Neuron (in vitro differentiated cells): ENCODE data around the gene SCGB2B2.
"Not testable (repeated sequence)": the region's sequence is repeated elsewhere in the genome, so short reads cannot be mapped to it uniquely, and the experiment has no call there.

Experiments used
- H2AFZ ChIP-seq: one replicate; pipeline ENCODE4 v1.6.1; 2013; ENCODE audit warnings: low read depth, mild to moderate bottlenecking, inconsistent platforms, low read length, moderate library complexity
- H3K27me3 ChIP-seq: one replicate; pipeline ENCODE4 v1.6.1; 2013; ENCODE audit warnings: low read length; ENCODE audit not compliant: insufficient read depth
- H3K36me3 ChIP-seq: one replicate; pipeline ENCODE4 v1.6.1; 2013; ENCODE audit warnings: low read length; ENCODE audit not compliant: insufficient read depth
- H3K4me1 ChIP-seq: one replicate; pipeline ENCODE4 v1.6.1; 2013; ENCODE audit warnings: low read length; ENCODE audit not compliant: insufficient read depth
- H3K4me3 ChIP-seq: 2 replicates; pipeline ENCODE4 v1.5.1; 2013; ENCODE audit warnings: mild to moderate bottlenecking, low read length, moderate library complexity
- H3K9me3 ChIP-seq: one replicate; pipeline ENCODE4 v1.6.1; 2013; ENCODE audit warnings: low read length

Gene SCGB2B2

DNA sequence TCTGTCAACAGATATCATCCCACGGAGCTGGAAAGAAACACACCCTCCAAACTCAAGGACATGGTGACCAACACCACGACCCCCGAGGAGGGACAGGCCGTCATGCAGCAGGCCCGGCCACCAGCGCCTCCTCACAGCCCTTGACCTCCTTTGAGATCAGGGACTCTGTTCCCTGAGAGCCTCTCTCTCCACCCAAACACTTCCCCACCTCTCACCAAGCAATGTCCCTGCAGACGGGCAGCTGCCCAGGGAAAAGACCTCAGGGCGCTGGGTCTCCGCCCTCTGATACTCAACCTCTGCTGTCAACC lies 10.0 kb downstream of the SCGB2B2 start:
- no peaks in the 10 kb centered on the region for H3K36me3 ChIP-seq
- no peak overlapping the region for H2AFZ ChIP-seq
- H3K4me3 ChIP-seq, result no peak overlapping the region
- no peaks in the 10 kb centered on the region for H3K4me1 ChIP-seq
- no peaks in the 10 kb centered on the region for H3K9me3 ChIP-seq
- no peaks in the 10 kb centered on the region for H3K27me3 ChIP-seq

DNA sequence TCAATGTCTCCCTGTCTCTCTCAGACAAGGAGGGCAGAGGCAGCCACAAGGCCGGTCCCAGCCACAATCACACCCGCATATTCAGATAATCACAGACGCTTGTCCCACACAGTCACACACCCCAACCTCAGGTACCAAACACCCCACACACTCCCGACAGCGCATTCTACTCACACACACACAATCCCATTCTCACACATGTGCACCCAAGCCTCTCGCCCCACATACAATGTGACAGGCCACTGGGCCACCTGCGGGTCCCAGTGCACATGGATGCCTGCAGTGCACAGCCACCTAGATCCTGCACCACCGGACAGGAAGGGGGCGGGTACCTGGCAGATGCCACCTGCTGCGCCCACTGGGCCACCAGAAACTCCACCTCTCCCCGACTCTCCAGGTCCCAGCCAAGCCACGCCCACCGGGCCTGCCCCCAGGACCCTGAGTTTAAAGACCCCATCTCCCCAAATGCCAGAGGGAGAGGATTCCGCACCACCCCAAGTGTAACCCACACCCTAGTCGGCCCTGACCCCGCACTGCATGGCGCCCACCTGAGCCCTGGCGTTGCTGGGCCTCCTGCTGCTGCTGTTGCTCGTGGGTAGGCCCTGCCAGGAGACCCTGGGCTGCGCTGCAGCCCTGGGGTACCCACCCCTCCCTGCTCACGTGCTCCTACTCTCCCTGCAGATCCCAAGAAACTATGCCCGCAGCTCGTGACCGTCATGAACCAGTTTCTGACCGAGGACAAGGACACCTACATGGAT lies 10.6 kb downstream of the SCGB2B2 start:
- H3K4me1 ChIP-seq, result no peaks in the 10 kb centered on the region
- no peak overlapping the region for H2AFZ ChIP-seq
- no peaks in the 10 kb centered on the region for H3K9me3 ChIP-seq
- no peaks in the 10 kb centered on the region for H3K27me3 ChIP-seq
- H3K4me3 ChIP-seq, result no peak overlapping the region
- H3K36me3 ChIP-seq, result no peaks in the 10 kb centered on the region

DNA sequence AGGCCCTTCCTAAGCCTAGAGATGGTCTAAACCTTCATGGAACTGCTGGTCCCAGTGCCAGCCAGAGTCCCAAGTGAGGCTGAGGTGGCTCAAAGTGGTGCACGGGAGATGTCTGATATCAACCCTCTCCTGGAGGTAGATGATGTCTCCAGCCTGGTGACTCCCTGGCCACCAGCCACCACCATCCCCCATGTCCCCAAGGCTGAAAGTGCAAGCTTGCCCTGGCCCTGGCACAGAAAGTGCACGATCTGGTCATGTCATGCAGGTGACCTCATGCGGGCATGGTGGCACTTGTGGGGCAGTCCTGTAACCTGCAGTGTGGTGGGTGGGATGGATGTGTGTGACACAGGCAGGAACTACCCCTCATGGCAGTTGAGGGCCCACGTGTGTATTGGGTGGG lies 11.7 kb downstream of the SCGB2B2 start:
- H3K9me3 ChIP-seq, H3K4me3 ChIP-seq, H3K36me3 ChIP-seq, H3K4me1 ChIP-seq, H2AFZ ChIP-seq, H3K27me3 ChIP-seq: not testable (repeated sequence)

DNA sequence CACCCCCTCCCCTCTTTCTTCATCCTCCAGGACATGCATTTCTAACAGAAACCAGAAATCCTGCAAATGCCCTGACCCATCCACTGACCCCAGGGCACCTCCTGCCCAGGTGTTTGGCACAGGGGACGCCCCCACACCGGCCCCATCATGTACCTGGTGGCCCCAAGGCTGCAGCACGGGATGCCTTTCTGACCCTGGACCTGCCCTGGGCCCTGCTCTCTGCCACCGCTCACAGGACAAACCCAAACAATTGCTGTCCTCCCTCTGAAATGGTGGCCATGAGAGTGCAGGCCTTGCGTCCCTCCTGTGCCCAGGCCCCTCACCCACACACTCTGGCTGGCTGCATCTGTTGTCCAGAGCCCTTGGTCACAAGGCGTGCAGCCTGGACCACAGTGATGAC lies 12.1 kb downstream of the SCGB2B2 start:
- Histone ChIP-seq H3K36me3 (no peaks in the 10 kb centered on the region), H3K9me3 (no peaks in the 10 kb centered on the region), H3K4me1 (no peaks in the 10 kb centered on the region), H3K4me3 (no peak overlapping the region), H2AFZ (no peak overlapping the region), H3K27me3 (no peaks in the 10 kb centered on the region)

DNA sequence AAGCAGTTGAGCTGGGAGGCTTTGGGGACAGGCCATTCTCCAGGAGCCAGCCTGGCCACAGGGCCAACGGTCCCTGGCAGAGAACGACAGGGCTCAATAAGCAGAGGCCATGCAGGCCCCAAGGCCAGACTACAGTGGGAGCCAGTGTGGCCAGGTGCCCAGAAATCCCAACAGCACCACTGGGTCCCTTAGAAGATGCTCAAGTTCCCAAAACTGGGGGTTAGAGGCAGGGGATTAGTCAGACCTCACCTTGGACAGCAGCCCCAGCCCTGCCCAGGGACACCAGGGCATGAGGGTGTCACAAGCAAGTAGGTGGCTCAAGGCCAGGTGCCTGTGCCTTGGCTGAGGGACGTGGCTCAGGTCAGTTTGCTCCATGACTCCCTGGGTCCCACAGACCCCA lies 12.8 kb downstream of the SCGB2B2 start:
- Histone ChIP-seq H3K9me3 (no peaks in the 10 kb centered on the region), H3K27me3 (no peaks in the 10 kb centered on the region), H2AFZ (no peak overlapping the region), H3K36me3 (no peaks in the 10 kb centered on the region), H3K4me1 (no peaks in the 10 kb centered on the region), H3K4me3 (no peak overlapping the region)

DNA sequence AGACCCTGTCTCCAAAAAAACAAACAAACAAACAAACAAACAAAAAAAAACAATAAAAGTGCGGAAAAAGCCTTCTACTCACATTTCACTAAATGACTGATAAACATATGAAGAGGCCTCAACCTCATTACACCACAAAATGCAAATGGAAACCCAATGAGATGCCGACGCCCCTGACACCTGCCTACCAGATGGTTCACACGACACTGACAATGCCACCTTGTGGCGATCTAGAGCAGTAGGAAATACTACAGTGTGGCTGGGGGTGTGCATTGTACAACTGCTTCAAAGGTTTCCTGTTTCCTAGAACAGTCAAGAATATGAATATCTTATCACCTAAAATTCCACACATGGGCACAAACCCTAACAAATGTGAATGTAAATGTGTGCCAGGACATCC lies 14.0 kb downstream of the SCGB2B2 start:
- H3K27me3 ChIP-seq, result no peaks in the 10 kb centered on the region
- H3K36me3 ChIP-seq, result no peaks in the 10 kb centered on the region
- H3K4me1 ChIP-seq, result no peaks in the 10 kb centered on the region
- no peaks in the 10 kb centered on the region for H3K9me3 ChIP-seq
- H2AFZ ChIP-seq, result no peak overlapping the region
- no peak overlapping the region for H3K4me3 ChIP-seq

DNA sequence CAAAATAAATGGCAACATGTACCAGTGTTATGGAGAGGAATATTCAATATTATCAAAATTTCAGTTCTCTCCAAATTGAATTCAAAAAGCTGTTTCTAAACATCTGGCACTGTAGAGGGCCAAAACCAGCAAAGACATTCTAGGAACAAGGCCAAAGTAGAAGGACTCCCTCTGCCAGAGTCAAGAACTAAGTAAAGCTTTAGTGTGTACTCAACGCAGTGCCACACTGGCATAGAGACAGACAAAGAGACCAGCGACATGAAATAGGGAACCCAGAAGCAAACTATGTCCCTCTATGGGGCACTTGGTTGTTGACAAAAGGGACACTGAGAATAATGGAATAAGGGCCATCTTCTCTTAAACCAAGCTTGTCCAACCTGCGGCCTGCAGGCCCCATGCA lies 15.6 kb downstream of the SCGB2B2 start:
- Histone ChIP-seq H3K4me3 (no peak overlapping the region), H2AFZ (no peak overlapping the region), H3K27me3 (no peaks in the 10 kb centered on the region), H3K36me3 (no peaks in the 10 kb centered on the region), H3K9me3 (no peaks in the 10 kb centered on the region), H3K4me1 (no peaks in the 10 kb centered on the region)

DNA sequence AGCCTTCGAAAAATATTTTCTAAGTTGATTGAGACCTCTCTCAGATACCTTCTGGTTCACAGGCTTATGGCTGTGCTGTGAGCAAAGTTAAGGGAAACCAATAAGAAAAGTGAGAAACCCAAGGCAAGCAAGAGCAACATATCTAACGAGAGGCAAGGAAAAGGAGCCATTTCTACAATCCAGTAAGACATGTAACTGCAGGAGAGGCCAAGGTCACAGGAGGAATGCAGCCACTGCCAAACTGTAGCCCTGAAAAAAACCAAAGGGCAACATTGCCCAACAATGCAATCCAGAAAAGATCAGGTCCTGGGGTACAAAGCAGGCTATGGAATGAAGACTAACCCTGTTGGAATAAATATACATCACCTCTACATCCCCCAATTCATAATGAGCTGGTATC lies 21.3 kb downstream of the SCGB2B2 start:
- no peak overlapping the region for H2AFZ ChIP-seq
- H3K36me3 ChIP-seq, result no peaks in the 10 kb centered on the region
- H3K27me3 ChIP-seq, result no peaks in the 10 kb centered on the region
- peaks cover 2% of the 10 kb centered on the region for H3K9me3 ChIP-seq
- no peaks in the 10 kb centered on the region for H3K4me1 ChIP-seq
- H3K4me3 ChIP-seq, result no peak overlapping the region

DNA sequence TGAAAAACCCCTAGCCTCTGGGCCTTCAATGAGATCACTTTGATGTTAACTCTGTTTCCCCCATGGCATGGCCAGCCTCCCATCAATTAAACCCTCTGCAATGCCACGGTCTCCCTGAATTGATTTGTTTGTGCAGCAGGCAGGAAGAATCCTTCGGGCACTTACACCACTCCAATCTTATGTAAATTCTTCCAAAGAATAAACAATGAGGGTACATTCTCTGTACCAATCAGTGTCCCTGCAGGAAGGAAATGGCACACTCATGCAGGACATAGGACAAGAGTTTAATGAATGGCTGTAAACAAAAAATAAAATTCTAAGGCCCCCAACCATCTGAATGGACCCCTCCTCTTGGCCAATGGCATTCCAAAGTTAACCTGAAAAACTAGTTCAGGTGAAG lies 22.2 kb downstream of the SCGB2B2 start:
- H3K4me3 ChIP-seq, result no peak overlapping the region
- H3K4me1 ChIP-seq, result no peaks in the 10 kb centered on the region
- H3K36me3 ChIP-seq, result no peaks in the 10 kb centered on the region
- peaks cover 2% of the 10 kb centered on the region for H3K9me3 ChIP-seq
- no peak overlapping the region for H2AFZ ChIP-seq
- H3K27me3 ChIP-seq, result no peaks in the 10 kb centered on the region

DNA sequence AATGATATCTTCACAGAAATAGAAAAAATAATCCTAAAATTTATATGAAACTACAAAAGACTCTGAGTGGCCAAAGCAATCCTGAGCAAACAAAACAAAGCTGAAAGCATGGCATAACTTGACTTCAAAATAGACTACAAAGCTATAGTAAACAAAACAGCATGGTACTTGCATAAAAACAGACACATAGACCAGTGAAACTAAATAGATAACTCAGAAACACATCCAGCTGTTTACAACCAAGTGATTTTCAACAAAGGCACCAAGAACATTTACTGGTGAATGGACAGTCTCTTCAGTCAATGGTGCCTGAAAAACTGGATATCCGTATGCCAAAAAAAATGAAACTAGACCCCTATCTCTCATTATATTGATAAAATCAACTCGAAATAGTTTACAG lies 25.2 kb downstream of the SCGB2B2 start:
- H3K9me3 ChIP-seq, result peaks cover 2% of the 10 kb centered on the region
- no peaks in the 10 kb centered on the region for H3K36me3 ChIP-seq
- H3K4me1 ChIP-seq, result no peaks in the 10 kb centered on the region
- H3K4me3 ChIP-seq, result no peak overlapping the region
- H3K27me3 ChIP-seq, result no peaks in the 10 kb centered on the region
- no peak overlapping the region for H2AFZ ChIP-seq

DNA sequence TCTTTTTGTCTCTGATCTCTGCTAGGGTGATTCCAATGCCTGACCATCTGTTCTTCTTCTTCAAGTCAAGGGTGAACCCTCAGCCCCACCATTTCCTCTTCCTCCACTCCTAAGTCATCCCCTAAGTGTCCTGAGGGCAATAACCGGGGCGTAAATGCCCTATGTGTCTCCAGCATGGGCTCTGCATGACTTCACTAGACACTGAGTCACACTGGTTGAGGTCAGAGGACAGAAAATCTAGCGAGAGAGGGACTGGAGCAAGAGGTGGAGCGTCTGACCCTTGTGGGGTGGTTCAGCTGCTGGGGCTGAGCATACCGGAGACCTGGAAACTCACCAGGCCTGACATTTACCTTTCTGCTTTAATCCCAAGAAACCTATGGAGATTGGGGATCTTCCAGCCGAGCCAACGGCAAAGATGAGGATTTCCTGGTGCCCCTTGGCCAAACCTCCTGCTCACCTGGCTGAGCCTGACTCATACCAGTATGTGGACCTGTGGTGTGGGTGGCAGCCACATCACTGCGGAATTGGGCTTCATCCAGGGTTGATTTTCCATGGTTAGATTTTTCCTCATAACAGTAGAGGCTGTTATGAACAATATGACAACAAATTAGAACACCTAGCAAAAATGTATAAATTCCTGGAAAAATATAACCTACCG lies 26.9 kb downstream of the SCGB2B2 start:
- Histone ChIP-seq H2AFZ (no peak overlapping the region), H3K4me3 (no peak overlapping the region), H3K27me3 (no peaks in the 10 kb centered on the region), H3K4me1 (no peaks in the 10 kb centered on the region), H3K9me3 (peaks cover 2% of the 10 kb centered on the region), H3K36me3 (no peaks in the 10 kb centered on the region)

DNA sequence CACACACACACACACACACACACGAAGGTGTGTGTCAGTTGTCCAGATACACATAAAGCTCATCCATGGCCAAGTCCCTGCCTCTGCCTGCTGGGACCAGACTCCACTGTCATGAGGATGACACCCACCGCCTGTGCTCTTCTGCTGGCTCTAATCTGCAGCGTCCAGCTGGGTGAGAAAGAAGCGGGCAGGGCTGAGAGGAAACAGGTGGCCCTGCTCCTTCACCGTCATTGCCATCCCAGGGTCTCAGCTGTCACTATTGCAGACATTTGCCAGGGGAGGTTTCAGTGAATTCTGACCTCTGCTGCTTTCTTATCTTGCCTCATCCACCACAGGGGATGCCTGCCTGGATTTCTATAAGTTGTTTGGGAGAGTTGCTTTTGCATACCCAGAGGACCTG lies 31.4 kb downstream of the SCGB2B2 start:
- H3K36me3 ChIP-seq, result no peaks in the 10 kb centered on the region
- no peak overlapping the region for H2AFZ ChIP-seq
- H3K9me3 ChIP-seq, result no peaks in the 10 kb centered on the region
- no peak overlapping the region for H3K4me3 ChIP-seq
- no peaks in the 10 kb centered on the region for H3K27me3 ChIP-seq
- no peaks in the 10 kb centered on the region for H3K4me1 ChIP-seq

DNA sequence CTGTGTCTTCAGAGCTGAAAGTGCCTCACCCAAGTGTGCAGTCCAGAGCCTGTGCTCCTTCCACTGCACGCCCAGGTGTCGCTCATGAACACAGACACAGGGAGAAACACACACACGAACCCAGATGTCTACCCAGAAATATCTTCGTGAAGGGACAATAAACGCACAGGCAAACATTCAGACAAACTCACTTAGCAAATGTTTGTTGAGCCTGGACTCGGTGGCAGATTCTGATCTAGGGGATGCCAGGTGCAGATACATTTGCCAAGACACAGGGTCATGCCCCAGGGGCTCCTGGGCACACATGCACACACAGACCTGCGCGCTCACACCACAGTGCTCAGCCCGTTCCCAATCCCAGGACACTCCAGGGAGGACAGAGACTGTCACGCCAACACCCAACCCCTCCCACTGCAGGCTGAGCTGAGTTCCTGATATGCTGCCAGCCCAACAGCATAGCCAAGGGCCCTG lies 31.9 kb downstream of the SCGB2B2 start:
- no peaks in the 10 kb centered on the region for H3K36me3 ChIP-seq
- H3K9me3 ChIP-seq, result no peaks in the 10 kb centered on the region
- no peak overlapping the region for H3K4me3 ChIP-seq
- no peaks in the 10 kb centered on the region for H3K4me1 ChIP-seq
- H3K27me3 ChIP-seq, result no peaks in the 10 kb centered on the region
- H2AFZ ChIP-seq, result no peak overlapping the region

DNA sequence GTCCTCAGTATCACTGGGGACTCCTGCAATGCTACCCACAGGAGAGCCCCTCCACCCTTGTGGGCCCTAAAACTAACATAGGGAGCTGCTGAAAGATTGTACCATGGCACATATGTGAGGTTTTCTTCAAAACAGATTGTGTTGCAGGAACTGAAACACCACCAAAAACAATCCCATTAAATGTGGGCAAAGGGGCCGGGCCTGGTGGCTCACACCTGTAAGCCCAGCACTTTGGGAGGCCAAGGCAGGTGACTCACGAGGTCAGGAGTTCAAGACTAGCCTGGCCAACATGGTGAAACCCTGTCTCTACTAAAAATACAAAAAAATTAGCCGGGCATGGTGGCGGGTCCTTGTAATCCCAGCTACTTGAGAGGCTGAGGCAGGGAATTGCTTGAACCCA lies 34.7 kb downstream of the SCGB2B2 start:
- Histone ChIP-seq H3K27me3 (no peaks in the 10 kb centered on the region), H3K36me3 (no peaks in the 10 kb centered on the region), H3K4me3 (no peak overlapping the region), H3K4me1 (no peaks in the 10 kb centered on the region), H2AFZ (no peak overlapping the region), H3K9me3 (no peaks in the 10 kb centered on the region)
